A673 (cell line): ENCODE measurements around the gene SLC39A10. TPM values are rescaled to one million over a fixed set of nuclear protein-coding genes. Genes with fewer than 3 reads are reported as not detected.
"Not testable (repeated sequence)": the region's sequence is repeated elsewhere in the genome, so short reads cannot be mapped to it uniquely, and the experiment has no call there.

ENCODE experiments used
- BruUV-seq: library from RNA; stranded (reverse); fragments of 400-500 nt; replicated peaks from 2 replicates; lab custom pipeline; 2021; lab: Mats Ljungman, UMichigan
- CTCF ChIA-PET: fragments of 300-600 bp; sonication (Branson Sonifier 250); formaldehyde crosslinking; loops from one replicate; lab custom pipeline; 2022; ENCODE audit warnings: antibody characterized with exemption; lab: Charles Lee
- POLR2A ChIA-PET: fragments of 300-600 bp; sonication (Branson Sonifier 250); formaldehyde crosslinking; loops from one replicate; lab custom pipeline; 2022; ENCODE audit warnings: antibody characterized with exemption; ENCODE audit not compliant: low non-redundant PET; lab: Charles Lee
- DNase-seq: peaks from one replicate; pipeline ENCODE4 v3.0.0-alpha.2; 2015; ENCODE audit warnings: low spot score
- H3K27ac ChIP-seq: fragments of 200-600 bp; sonication (generic); 2 replicates; pipeline ENCODE4 v1.5.1; 2016; ENCODE audit warnings: mixed run types, low read depth, mild to moderate bottlenecking, mixed read lengths, antibody characterized with exemption, low read length; ENCODE audit not compliant: poor library complexity, severe bottlenecking
- H3K27me3 ChIP-seq: fragments of 200-600 bp; sonication (generic); replicated peaks from 2 replicates; pipeline ENCODE4 v1.6.1; 2017; ENCODE audit warnings: mixed run types, low read depth, mild to moderate bottlenecking, mixed read lengths, antibody characterized with exemption, low read length; ENCODE audit not compliant: insufficient read depth, poor library complexity
- H3K36me3 ChIP-seq: fragments of 200-600 bp; sonication (generic); 2 replicates; pipeline ENCODE4 v1.6.1; 2016; ENCODE audit warnings: mixed run types, mild to moderate bottlenecking, mixed read lengths, antibody characterized with exemption, low read length; ENCODE audit not compliant: insufficient read depth, poor library complexity, severe bottlenecking
- H3K4me1 ChIP-seq: fragments of 200-600 bp; sonication (generic); 2 replicates; pipeline ENCODE4 v1.6.1; 2017; ENCODE audit warnings: mixed run types, mild to moderate bottlenecking, mixed read lengths, antibody characterized with exemption, low read length; ENCODE audit not compliant: insufficient read depth, poor library complexity, severe bottlenecking
- H3K4me3 ChIP-seq: fragments of 200-600 bp; sonication (generic); 2 replicates; pipeline ENCODE4 v1.5.1; 2016; ENCODE audit warnings: low read depth, mixed run types, mild to moderate bottlenecking, mixed read lengths, low read length; ENCODE audit not compliant: poor library complexity, severe bottlenecking
- H3K9me3 ChIP-seq: fragments of 200-600 bp; sonication (generic); 2 replicates; pipeline ENCODE4 v1.6.1; 2016; ENCODE audit warnings: mixed run types, low read depth, mild to moderate bottlenecking, mixed read lengths, antibody characterized with exemption, low read length; ENCODE audit not compliant: poor library complexity, severe bottlenecking
- CTCF ChIP-seq: fragments of 300-800, 200-600 bp; sonication (generic); conservative IDR thresholded peaks from 2 replicates; pipeline ENCODE4 v1.5.1; 2017; ENCODE audit warnings: low read depth, mild to moderate bottlenecking, antibody characterized with exemption, low read length, moderate library complexity, mixed read lengths
- EZH2 ChIP-seq: fragments of 200-600 bp; sonication (generic); IDR thresholded peaks from 2 replicates; pipeline ENCODE4 v1.6.1; 2017; ENCODE audit warnings: borderline replicate concordance, low read depth, mild to moderate bottlenecking, mixed read lengths, antibody characterized with exemption, low read length; ENCODE audit not compliant: poor library complexity, severe bottlenecking
- intact Hi-C: fragments of 100-400 bp; cut with micrococcal nuclease; formaldehyde crosslinking; loops from one replicate; pipeline ENCODE4 v1.10.0; 2022; ENCODE audit not compliant: unreplicated experiment
- total RNA-seq: library from RNA; stranded (reverse); gene quantifications from 2 replicates; pipeline ENCODE4 v1.2.3, GENCODE V29; 2021

Gene SLC39A10
- total RNA-seq, 1 experiment from 2014 or later, result 42.3 TPM

GRCh38 chr2:195642027-195642678, 14.9 kb upstream of the SLC39A10 start:
- Histone ChIP-seq H3K4me1 (no peaks in the 10 kb centered on the region), H3K36me3 (no peaks in the 10 kb centered on the region), H3K27me3 (no peaks in the 10 kb centered on the region), H3K4me3 (no peak overlapping the region), H3K9me3 (no peaks in the 10 kb centered on the region), H3K27ac (no peak overlapping the region)
- no peak for DNase-seq
- TF ChIP-seq CTCF (no peak), EZH2 (no peak)
- ChIA-PET CTCF (no interaction called here), POLR2A (no interaction called here)
- intact Hi-C loops, result no loop called here
- BruUV-seq, result no TSS peak

GRCh38 chr2:195642679-195643068, 14.4 kb upstream of the SLC39A10 start:
- no TSS peak for BruUV-seq
- no peak for DNase-seq
- TF ChIP-seq EZH2 (no peak), CTCF (no peak)
- intact Hi-C loops, result no loop called here
- Histone ChIP-seq H3K4me3 (no peak overlapping the region), H3K36me3 (no peaks in the 10 kb centered on the region), H3K27me3 (no peaks in the 10 kb centered on the region), H3K27ac (no peak overlapping the region), H3K4me1 (no peaks in the 10 kb centered on the region), H3K9me3 (no peaks in the 10 kb centered on the region)
- ChIA-PET CTCF (no interaction called here), POLR2A (no interaction called here)

GRCh38 chr2:195644708-195645107, 12.3 kb upstream of the SLC39A10 start:
- H3K4me3 ChIP-seq, intact Hi-C loops, DNase-seq, H3K27me3 ChIP-seq, CTCF ChIA-PET, H3K36me3 ChIP-seq, POLR2A ChIA-PET, BruUV-seq, H3K9me3 ChIP-seq, H3K27ac ChIP-seq, H3K4me1 ChIP-seq: not testable (repeated sequence)

GRCh38 chr2:195645413-195645812, 11.6 kb upstream of the SLC39A10 start:
- Histone ChIP-seq H3K27ac (no peak overlapping the region), H3K4me3 (no peak overlapping the region), H3K27me3 (no peaks in the 10 kb centered on the region), H3K4me1 (no peaks in the 10 kb centered on the region), H3K36me3 (no peaks in the 10 kb centered on the region), H3K9me3 (no peaks in the 10 kb centered on the region)
- no peak for TF ChIP-seq EZH2
- no peak for TF ChIP-seq CTCF
- DNase-seq, result no peak
- ChIA-PET POLR2A (no interaction called here), CTCF (no interaction called here)
- intact Hi-C loops, result no loop called here
- BruUV-seq, result no TSS peak
